Activated T-cell treated with anti-CD3 and anti-CD28 coated beads, Interleukin-2, amount 50 U/mL, for 24 hours (primary cell): Measurements from ENCODE around the gene PPP2R5E.
"Not testable (repeated sequence)": the region's sequence is repeated elsewhere in the genome, so short reads cannot be mapped to it uniquely, and the experiment has no call there.

ENCODE experiments used
- DNase-seq: peaks from one replicate; pipeline ENCODE4 v3.0.0-alpha.2; 2020
- H3K27ac Mint-ChIP-seq: 2 replicates; pipeline ENCODE4 v1.8.0; 2020; ENCODE audit warnings: mild to moderate bottlenecking, mixed read lengths
- H3K27me3 Mint-ChIP-seq: 2 replicates; pipeline ENCODE4 v1.8.0; 2020; ENCODE audit warnings: mixed read lengths
- H3K36me3 Mint-ChIP-seq: 2 replicates; pipeline ENCODE4 v1.8.0; 2020; ENCODE audit warnings: low read depth, mixed read lengths
- H3K4me1 Mint-ChIP-seq: 2 replicates; pipeline ENCODE4 v1.8.0; 2020; ENCODE audit warnings: low read depth, mixed read lengths
- H3K4me3 Mint-ChIP-seq: 2 replicates; pipeline ENCODE4 v1.8.0; 2020; ENCODE audit warnings: mild to moderate bottlenecking, moderate library complexity, mixed read lengths
- H3K9me3 Mint-ChIP-seq: 2 replicates; pipeline ENCODE4 v1.8.0; 2020; ENCODE audit warnings: mixed read lengths

The PPP2R5E gene

GRCh38 chr14:63543000-63543825 is at the start of gene PPP2R5E:
TSS of gene PPP2R5E (minus strand) at chr14:63543377. CDS start at chr14:63539685, 3,692 bp downstream.
- H3K36me3 Mint-ChIP-seq = peaks cover 34% of the 10 kb centered on the region
- no peaks in the 10 kb centered on the region for H3K9me3 Mint-ChIP-seq
- peak; percentile 95 for DNase-seq

GRCh38 chr14:63583046-63583445 is 39.9 kb upstream of the PPP2R5E start:
- not testable (repeated sequence) for H3K36me3 Mint-ChIP-seq, H3K4me3 Mint-ChIP-seq, H3K4me1 Mint-ChIP-seq, H3K9me3 Mint-ChIP-seq, H3K27me3 Mint-ChIP-seq, H3K27ac Mint-ChIP-seq, DNase-seq

More at GRCh38 chr14:63543000-63543825, at the start of gene PPP2R5E:
- H3K27ac Mint-ChIP-seq = peak within 1 kb of the TSS; percentile 95
- H3K27me3 Mint-ChIP-seq = no peaks in the 10 kb centered on the region
- peaks cover 34% of the 10 kb centered on the region for H3K4me1 Mint-ChIP-seq
- peak within 1 kb of the TSS; percentile 88 for H3K4me3 Mint-ChIP-seq

GRCh38 chr14:63581491-63581890 is 38.3 kb upstream of the PPP2R5E start:
- H3K27ac Mint-ChIP-seq = no peak overlapping the region
- no peaks in the 10 kb centered on the region for H3K4me1 Mint-ChIP-seq
- DNase-seq = no peak
- H3K27me3 Mint-ChIP-seq = peaks cover 4% of the 10 kb centered on the region
- H3K4me3 Mint-ChIP-seq = no peak overlapping the region
- H3K9me3 Mint-ChIP-seq = no peaks in the 10 kb centered on the region
- no peaks in the 10 kb centered on the region for H3K36me3 Mint-ChIP-seq

- H3K36me3 Mint-ChIP-seq = no peaks in the 10 kb centered on the region
- no peak for DNase-seq
- no peak overlapping the region for H3K27ac Mint-ChIP-seq
- H3K4me3 Mint-ChIP-seq = no peak overlapping the region
- peaks cover 3% of the 10 kb centered on the region for H3K27me3 Mint-ChIP-seq
- H3K9me3 Mint-ChIP-seq = no peaks in the 10 kb centered on the region
- no peaks in the 10 kb centered on the region for H3K4me1 Mint-ChIP-seq
Observed at GRCh38 chr14:63578300-63578699, 35.1 kb upstream of the PPP2R5E start.

DNA sequence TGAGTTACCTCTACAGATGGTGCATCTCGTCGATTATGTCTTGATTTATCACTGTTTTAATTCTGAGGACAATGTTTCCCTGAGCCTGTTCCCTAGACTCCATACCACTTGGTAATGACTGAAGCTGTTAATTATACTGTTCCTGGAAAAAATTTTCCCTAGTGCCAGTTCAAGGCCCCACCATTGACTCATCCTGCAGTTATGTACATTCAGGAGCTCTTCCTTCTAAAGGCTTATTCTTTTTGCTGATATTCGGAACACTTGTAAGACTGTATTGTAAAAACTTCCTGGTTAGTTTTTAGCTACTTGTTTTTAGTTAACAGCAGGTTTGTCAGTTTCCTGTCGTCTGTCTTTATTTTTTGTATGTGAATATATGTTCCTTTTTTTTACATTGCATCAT is 30.4 kb upstream of the PPP2R5E start:
- Mint-ChIP-seq H3K27me3 (no peaks in the 10 kb centered on the region), H3K9me3 (no peaks in the 10 kb centered on the region), H3K4me3 (no peak overlapping the region), H3K4me1 (no peaks in the 10 kb centered on the region), H3K27ac (no peak overlapping the region), H3K36me3 (no peaks in the 10 kb centered on the region)
- DNase-seq = no peak

DNA sequence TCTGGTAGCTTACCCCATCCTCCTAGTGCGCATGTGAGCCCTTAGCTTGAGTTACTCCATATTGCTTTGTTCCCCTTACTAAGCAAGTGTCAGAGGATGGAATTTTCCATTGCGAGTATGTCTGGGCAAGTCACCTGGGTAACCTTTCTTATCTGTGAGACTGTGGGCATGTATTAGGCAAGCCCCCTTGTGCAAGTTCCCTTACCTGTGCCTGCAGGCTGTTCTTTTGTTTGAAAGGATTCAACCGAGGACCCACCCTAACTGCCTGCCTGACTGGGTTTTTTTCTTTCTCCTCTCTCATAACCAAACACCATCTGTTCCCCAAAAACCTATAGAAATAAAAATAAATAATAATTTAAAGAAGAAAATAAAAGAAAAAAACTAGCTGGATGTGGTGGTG is 22.3 kb upstream of the PPP2R5E start:
- H3K4me3 Mint-ChIP-seq = no peak overlapping the region
- no peaks in the 10 kb centered on the region for H3K4me1 Mint-ChIP-seq
- peaks cover 14% of the 10 kb centered on the region for H3K27me3 Mint-ChIP-seq
- no peak for DNase-seq
- H3K27ac Mint-ChIP-seq = no peak overlapping the region
- no peaks in the 10 kb centered on the region for H3K36me3 Mint-ChIP-seq
- no peaks in the 10 kb centered on the region for H3K9me3 Mint-ChIP-seq

GRCh38 chr14:63564318-63564717 is 21.1 kb upstream of the PPP2R5E start:
- no peak for DNase-seq
- Mint-ChIP-seq H3K4me3 (no peak overlapping the region), H3K4me1 (no peaks in the 10 kb centered on the region), H3K36me3 (no peaks in the 10 kb centered on the region), H3K27ac (no peak overlapping the region), H3K9me3 (no peaks in the 10 kb centered on the region), H3K27me3 (peaks cover 14% of the 10 kb centered on the region)

GRCh38 chr14:63563370-63564026 is 20.3 kb upstream of the PPP2R5E start:
- no peaks in the 10 kb centered on the region for H3K36me3 Mint-ChIP-seq

GRCh38 chr14:63562405-63562804 is 19.2 kb upstream of the PPP2R5E start:
- Mint-ChIP-seq H3K9me3 (no peaks in the 10 kb centered on the region), H3K4me1 (no peaks in the 10 kb centered on the region), H3K4me3 (no peak overlapping the region), H3K27me3 (peaks cover 14% of the 10 kb centered on the region), H3K36me3 (no peaks in the 10 kb centered on the region), H3K27ac (no peak overlapping the region)
- DNase-seq = no peak

More at GRCh38 chr14:63563370-63564026, 20.3 kb upstream of the PPP2R5E start:
- Mint-ChIP-seq H3K27me3 (peaks cover 14% of the 10 kb centered on the region), H3K9me3 (no peaks in the 10 kb centered on the region), H3K4me3 (no peak overlapping the region), H3K27ac (no peak overlapping the region), H3K4me1 (no peaks in the 10 kb centered on the region)
- DNase-seq = no peak

DNA sequence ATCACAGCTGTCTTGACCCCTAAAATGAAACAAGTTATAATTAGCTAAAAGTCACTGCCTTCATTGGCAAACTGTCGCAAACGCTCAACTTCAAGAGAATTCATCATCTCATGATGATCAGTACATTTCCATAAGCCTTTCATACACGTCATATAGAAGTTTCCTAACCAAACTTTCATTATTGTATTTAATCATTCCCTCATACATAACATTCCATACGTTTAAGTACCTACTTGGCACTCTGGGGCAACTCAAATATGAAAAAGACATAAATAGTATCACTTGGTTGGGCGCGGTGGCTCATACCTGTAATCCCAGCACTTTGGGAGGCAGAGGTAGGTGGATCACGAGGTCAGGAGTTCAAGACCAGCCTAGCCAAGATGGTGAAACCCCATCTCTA is 12.4 kb upstream of the PPP2R5E start:
- H3K36me3 Mint-ChIP-seq = no peaks in the 10 kb centered on the region
- H3K9me3 Mint-ChIP-seq = no peaks in the 10 kb centered on the region
- no peak for DNase-seq
- peak overlapping the region; percentile 74 for H3K27ac Mint-ChIP-seq
- no peak overlapping the region for H3K4me3 Mint-ChIP-seq
- H3K4me1 Mint-ChIP-seq = peaks cover 13% of the 10 kb centered on the region
- H3K27me3 Mint-ChIP-seq = no peaks in the 10 kb centered on the region

- no peaks in the 10 kb centered on the region for H3K36me3 Mint-ChIP-seq
- no peak overlapping the region for H3K4me3 Mint-ChIP-seq
- H3K27me3 Mint-ChIP-seq = no peaks in the 10 kb centered on the region
- no peak overlapping the region for H3K27ac Mint-ChIP-seq
- no peaks in the 10 kb centered on the region for H3K9me3 Mint-ChIP-seq
- peaks cover 13% of the 10 kb centered on the region for H3K4me1 Mint-ChIP-seq
- no peak for DNase-seq
Observed at GRCh38 chr14:63551332-63551731, 8.2 kb upstream of the PPP2R5E start.

DNA sequence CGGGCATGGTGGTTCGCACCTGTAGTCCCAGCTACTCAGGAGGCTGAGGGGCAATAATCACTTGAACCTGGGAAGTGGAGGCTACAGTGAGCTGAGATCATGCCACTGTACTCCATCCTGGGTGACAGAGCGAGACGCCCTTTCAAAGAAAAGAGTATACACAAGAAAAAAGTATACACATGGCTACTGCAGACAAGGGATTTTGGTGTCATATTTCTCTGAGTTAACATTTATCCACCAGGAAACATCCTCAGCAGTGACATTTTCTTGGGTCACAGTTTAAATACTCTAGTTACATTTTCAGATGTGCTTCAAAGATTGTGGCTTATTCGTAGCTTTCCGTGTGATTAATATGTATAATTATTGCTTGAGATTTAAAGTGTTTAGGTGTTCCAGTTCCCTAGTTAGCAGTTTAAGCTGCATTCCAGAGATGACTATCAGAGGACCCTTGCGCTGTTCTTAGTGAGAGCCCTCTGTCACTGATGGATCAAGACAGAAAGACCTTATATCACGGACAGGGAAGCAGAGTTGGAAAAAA is 4.7 kb upstream of the PPP2R5E start:
- no peaks in the 10 kb centered on the region for H3K27me3 Mint-ChIP-seq
- DNase-seq = no peak
- H3K4me1 Mint-ChIP-seq = peaks cover 18% of the 10 kb centered on the region
- H3K27ac Mint-ChIP-seq = no peak overlapping the region
- H3K9me3 Mint-ChIP-seq = no peaks in the 10 kb centered on the region
- H3K4me3 Mint-ChIP-seq = no peak overlapping the region
- peaks cover 9% of the 10 kb centered on the region for H3K36me3 Mint-ChIP-seq

DNA sequence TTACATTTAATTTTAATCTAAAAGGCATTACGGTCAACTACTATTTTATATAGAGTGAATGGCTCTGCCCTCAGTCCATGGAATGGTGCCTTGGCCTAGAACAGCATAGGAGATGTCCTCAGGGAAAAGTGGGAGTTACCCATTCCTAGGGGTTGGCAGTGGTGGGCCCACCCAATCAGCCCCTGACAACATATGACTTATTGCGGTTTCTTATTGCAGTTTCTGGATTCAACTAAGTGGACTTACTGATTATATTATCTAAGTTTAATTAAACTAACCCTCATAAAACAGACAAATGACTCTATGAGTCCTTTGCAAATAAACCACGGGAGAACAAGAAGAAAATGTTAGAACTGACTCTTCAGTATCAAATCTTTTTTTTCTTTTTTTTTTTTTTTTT is 2.3 kb upstream of the PPP2R5E start:
- DNase-seq = no peak
- H3K4me1 Mint-ChIP-seq = peaks cover 27% of the 10 kb centered on the region
- no peaks in the 10 kb centered on the region for H3K27me3 Mint-ChIP-seq
- H3K9me3 Mint-ChIP-seq = no peaks in the 10 kb centered on the region
- H3K27ac Mint-ChIP-seq = no peak overlapping the region
- peaks cover 21% of the 10 kb centered on the region for H3K36me3 Mint-ChIP-seq
- no peak overlapping the region for H3K4me3 Mint-ChIP-seq

- H3K27me3 Mint-ChIP-seq = no peaks in the 10 kb centered on the region
- H3K9me3 Mint-ChIP-seq = no peaks in the 10 kb centered on the region
- H3K4me1 Mint-ChIP-seq = peaks cover 27% of the 10 kb centered on the region
- H3K4me3 Mint-ChIP-seq = peak overlapping the region; percentile 88
- peak overlapping the region; percentile 7 for H3K27ac Mint-ChIP-seq
- H3K36me3 Mint-ChIP-seq = peaks cover 23% of the 10 kb centered on the region
- DNase-seq = no peak
Observed at GRCh38 chr14:63544591-63545299, 1.6 kb upstream of the PPP2R5E start.
